Type B pancreatic cell (in vitro differentiated cells): Measurements from ENCODE around the gene ASCC1. TPM values are rescaled to one million over a fixed set of nuclear protein-coding genes. Genes with fewer than 3 reads are reported as not detected.

Source experiments
- DNase-seq: peaks from one replicate; pipeline ENCODE4 v3.0.0; 2021; ENCODE audit warnings: mixed read lengths; ENCODE audit not compliant: unreplicated experiment; ENCODE audit errors: extremely low spot score
- H3K27ac Mint-ChIP-seq: 2 replicates; pipeline ENCODE4 v1.8.0; 2021; ENCODE audit warnings: mild to moderate bottlenecking, mixed read lengths
- H3K27me3 Mint-ChIP-seq: 2 replicates; pipeline ENCODE4 v1.8.0; 2021; ENCODE audit warnings: mixed read lengths
- H3K36me3 Mint-ChIP-seq: 2 replicates; pipeline ENCODE4 v1.8.0; 2021; ENCODE audit warnings: mixed read lengths
- H3K4me1 Mint-ChIP-seq: one replicate; pipeline ENCODE4 v1.8.0; 2021; ENCODE audit warnings: mixed read lengths; ENCODE audit not compliant: unreplicated experiment
- H3K4me3 Mint-ChIP-seq: 2 replicates; pipeline ENCODE4 v1.8.0; 2021; ENCODE audit warnings: mild to moderate bottlenecking, mixed read lengths
- H3K9me3 Mint-ChIP-seq: 2 replicates; pipeline ENCODE4 v1.8.0; 2021; ENCODE audit warnings: mixed read lengths
- CTCF ChIP-seq: fragments of 200-600 bp; sonication (generic); conservative IDR thresholded peaks from 2 replicates; pipeline ENCODE4 v1.5.0; 2021; ENCODE audit warnings: antibody characterized with exemption, mild to moderate bottlenecking
- total RNA-seq: library from RNA; stranded (reverse); gene quantifications from 2 replicates; pipeline ENCODE4 v1.2.1, GENCODE V29; 2021; ENCODE audit warnings: low replicate concordance

ASCC1 gene
- total RNA-seq, 1 donor from 2014 or later: 32.8 TPM

- Mint-ChIP-seq H3K9me3 (no peaks in the 10 kb centered on the region), H3K4me3 (peak overlapping the region; percentile 14), H3K27me3 (no peaks in the 10 kb centered on the region), H3K4me1 (peaks cover 45% of the 10 kb centered on the region), H3K27ac (peak overlapping the region; percentile 77), H3K36me3 (peaks cover 5% of the 10 kb centered on the region)
- TF ChIP-seq CTCF: peak; percentile 53
- DNase-seq: no peak
Observed at GRCh38 chr10:72243822-72244437, 27.9 kb upstream of the ASCC1 start.

DNA sequence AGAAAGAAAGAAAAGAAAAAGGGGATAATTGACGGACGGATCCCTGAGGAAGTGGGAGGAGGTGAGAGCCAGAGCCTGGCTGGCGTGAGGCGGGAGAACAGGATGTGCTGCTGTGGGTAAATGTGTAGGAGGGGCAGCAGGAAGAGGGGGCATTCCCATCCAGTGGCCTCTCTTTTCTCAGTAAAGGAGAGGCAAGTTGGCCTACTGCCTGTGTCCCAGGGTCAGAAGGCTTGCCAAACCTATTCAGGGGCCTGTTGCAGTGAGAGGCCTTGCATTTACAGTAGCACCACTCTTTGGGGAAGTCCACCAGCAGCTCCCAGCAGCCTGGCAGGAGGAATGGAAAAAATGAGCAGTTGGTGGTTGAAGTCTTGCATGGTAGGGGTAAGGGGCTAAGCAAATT is 26.6 kb upstream of the ASCC1 start:
- no peaks in the 10 kb centered on the region for H3K27me3 Mint-ChIP-seq
- no peak overlapping the region for H3K4me3 Mint-ChIP-seq
- no peak for DNase-seq

GRCh38 chr10:72241691-72242252 is 25.7 kb upstream of the ASCC1 start:
- Mint-ChIP-seq H3K36me3 (peaks cover 7% of the 10 kb centered on the region), H3K4me3 (no peak overlapping the region), H3K27ac (no peak overlapping the region), H3K9me3 (no peaks in the 10 kb centered on the region), H3K27me3 (no peaks in the 10 kb centered on the region), H3K4me1 (peaks cover 32% of the 10 kb centered on the region)
- no peak for DNase-seq
- TF ChIP-seq CTCF: no peak

More for the DNA sequence above, 26.6 kb upstream of the ASCC1 start:
- Mint-ChIP-seq H3K9me3 (no peaks in the 10 kb centered on the region), H3K36me3 (peaks cover 5% of the 10 kb centered on the region), H3K27ac (peak overlapping the region; percentile 83), H3K4me1 (peaks cover 32% of the 10 kb centered on the region)
- TF ChIP-seq CTCF: no peak

DNA sequence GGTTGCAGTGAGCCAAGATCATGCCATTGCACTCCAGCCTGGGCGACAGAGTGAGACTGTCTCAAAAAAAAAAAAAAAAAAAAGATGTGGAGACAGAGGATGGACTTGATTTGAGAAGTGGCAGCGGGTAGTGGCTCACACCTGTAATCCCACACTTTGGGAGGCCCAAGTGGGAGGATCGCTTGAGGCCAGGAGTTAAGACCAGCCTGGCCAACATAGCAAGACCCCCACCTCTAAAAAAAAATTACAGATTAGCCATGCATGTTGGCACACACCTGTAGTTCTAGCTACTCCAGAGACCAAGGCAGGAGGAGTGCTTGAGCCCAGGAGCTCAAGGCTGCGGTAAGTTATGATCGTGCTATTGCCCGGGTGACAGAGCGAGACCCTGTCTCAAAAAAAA is 24.3 kb upstream of the ASCC1 start:
- Mint-ChIP-seq H3K4me3 (no peak overlapping the region), H3K9me3 (no peaks in the 10 kb centered on the region), H3K27me3 (no peaks in the 10 kb centered on the region), H3K4me1 (peaks cover 32% of the 10 kb centered on the region), H3K36me3 (peaks cover 14% of the 10 kb centered on the region), H3K27ac (no peak overlapping the region)
- TF ChIP-seq CTCF: no peak
- no peak for DNase-seq

DNA sequence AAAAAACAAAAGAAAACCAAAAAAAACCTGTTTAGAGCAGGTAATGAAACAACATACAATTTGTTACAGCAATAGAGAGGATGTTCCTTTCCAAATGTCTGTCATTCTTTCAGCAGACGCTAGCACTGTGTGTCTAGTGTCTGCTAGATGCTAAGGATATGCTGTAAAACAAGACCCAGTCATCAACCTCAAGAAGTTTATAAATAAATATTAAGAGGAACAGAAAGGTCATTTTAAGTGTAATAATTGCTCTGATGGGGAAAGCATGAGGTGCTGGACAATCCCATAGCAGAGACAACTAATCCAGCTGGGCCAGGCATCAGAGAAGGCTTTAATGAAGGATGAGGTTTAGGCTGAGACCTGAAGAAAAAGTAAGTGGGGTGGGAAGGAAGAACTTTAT is 23.3 kb upstream of the ASCC1 start:
- H3K27ac Mint-ChIP-seq: peak overlapping the region; percentile 42
- peaks cover 14% of the 10 kb centered on the region for H3K36me3 Mint-ChIP-seq

More for the DNA sequence above, 23.3 kb upstream of the ASCC1 start:
- Mint-ChIP-seq H3K27me3 (no peaks in the 10 kb centered on the region), H3K4me1 (peaks cover 25% of the 10 kb centered on the region), H3K9me3 (no peaks in the 10 kb centered on the region), H3K4me3 (no peak overlapping the region)
- TF ChIP-seq CTCF: no peak
- DNase-seq: no peak
